Trophoblast cell (in vitro differentiated cells and primary cell): Measurements from ENCODE around the gene EEF2KMT.

ENCODE experiments used
- DNase-seq, 2 donors: peaks; one replicate each; pipeline ENCODE4 v3.0.0-alpha.2; 2016
- H2AFZ ChIP-seq: 2 replicates; pipeline ENCODE4 v1.6.1; 2013; ENCODE audit warnings: low read length, moderate library complexity, mild to moderate bottlenecking; ENCODE audit not compliant: insufficient read depth, poor library complexity
- H2AK5ac ChIP-seq: 2 replicates; pipeline ENCODE4 v1.6.1; 2013; ENCODE audit warnings: mild to moderate bottlenecking, low read length
- H2BK120ac ChIP-seq: 2 replicates; pipeline ENCODE4 v1.6.1; 2013; ENCODE audit warnings: low read length, mild to moderate bottlenecking, moderate library complexity; ENCODE audit not compliant: insufficient read depth, poor library complexity
- H2BK12ac ChIP-seq: 2 replicates; pipeline ENCODE4 v1.6.1; 2013; ENCODE audit warnings: mild to moderate bottlenecking, low read length, moderate library complexity
- H2BK5ac ChIP-seq: 2 replicates; pipeline ENCODE4 v1.6.1; 2013; ENCODE audit warnings: low read length, low read depth, moderate library complexity, mild to moderate bottlenecking; ENCODE audit not compliant: poor library complexity
- H3K14ac ChIP-seq: 2 replicates; pipeline ENCODE4 v1.6.1; 2013; ENCODE audit warnings: mild to moderate bottlenecking, low read length
- H3K18ac ChIP-seq: 2 replicates; pipeline ENCODE4 v1.6.1; 2013; ENCODE audit warnings: mild to moderate bottlenecking, low read length
- H3K23ac ChIP-seq: 2 replicates; pipeline ENCODE4 v1.6.1; 2013; ENCODE audit warnings: low read length
- H3K27ac ChIP-seq: 2 replicates; pipeline ENCODE4 v1.5.1; 2013; ENCODE audit warnings: low read depth, mild to moderate bottlenecking, inconsistent platforms, low read length, moderate library complexity
- H3K27me3 ChIP-seq: 2 replicates; pipeline ENCODE4 v1.6.1; 2013; ENCODE audit warnings: inconsistent platforms, mild to moderate bottlenecking, low read length, moderate library complexity; ENCODE audit not compliant: insufficient read depth
- H3K36me3 ChIP-seq, 2 experiments: 1 replicate in 1 of 2; 2 replicates in 1 of 2; pipeline ENCODE4 v1.6.1; 2013; ENCODE audit warnings: low read length in 2 of 2, mild to moderate bottlenecking in 2 of 2, moderate library complexity in 1 of 2; ENCODE audit not compliant: insufficient read depth in 2 of 2, control insufficient read depth in 1 of 2
- H3K4ac ChIP-seq: 2 replicates; pipeline ENCODE4 v1.6.1; 2013; ENCODE audit warnings: low read depth, mild to moderate bottlenecking, low read length, moderate library complexity
- H3K4me1 ChIP-seq, 2 experiments: 1 replicate in 1 of 2; 2 replicates in 1 of 2; pipeline ENCODE4 v1.6.1; 2013; ENCODE audit warnings: low read length in 2 of 2, mild to moderate bottlenecking in 2 of 2, moderate library complexity in 1 of 2; ENCODE audit not compliant: insufficient read depth in 2 of 2, control insufficient read depth in 1 of 2
- H3K4me2 ChIP-seq: 2 replicates; pipeline ENCODE4 v1.6.1; 2013; ENCODE audit warnings: inconsistent platforms, mild to moderate bottlenecking, low read length, moderate library complexity
- H3K4me3 ChIP-seq: 2 replicates; pipeline ENCODE4 v1.5.1; 2013; ENCODE audit warnings: mild to moderate bottlenecking, low read depth, low read length, inconsistent platforms
- H3K79me1 ChIP-seq: one replicate; pipeline ENCODE4 v1.6.1; 2013; ENCODE audit warnings: low read length
- H3K79me2 ChIP-seq: 2 replicates; pipeline ENCODE4 v1.6.1; 2013; ENCODE audit warnings: low read length, mild to moderate bottlenecking; ENCODE audit not compliant: control insufficient read depth, insufficient read depth, poor library complexity
- H3K9ac ChIP-seq: 2 replicates; pipeline ENCODE4 v1.6.1; 2013; ENCODE audit warnings: mild to moderate bottlenecking, low read length
- H3K9me3 ChIP-seq: 2 replicates; pipeline ENCODE4 v1.6.1; 2013; ENCODE audit warnings: low read depth, mild to moderate bottlenecking, control low read depth, inconsistent platforms, low read length; ENCODE audit not compliant: insufficient read depth
- H4K12ac ChIP-seq: 2 replicates; pipeline ENCODE4 v1.6.1; 2013; ENCODE audit warnings: low read depth, mild to moderate bottlenecking, low read length, moderate library complexity
- H4K8ac ChIP-seq: 2 replicates; pipeline ENCODE4 v1.6.1; 2013; ENCODE audit warnings: low read depth, mild to moderate bottlenecking, low read length, moderate library complexity
- H4K91ac ChIP-seq: one replicate; pipeline ENCODE4 v1.6.1; 2013; ENCODE audit warnings: low read depth, mild to moderate bottlenecking, low read length, moderate library complexity
- WGBS: extraction: QIAGEN DNeasy Blood & Tissue Kit; methylation state at CpG from one replicate; pipeline ENCODE4 v1.1.7; 2013; ENCODE audit warnings: missing lambda C conversion rate; ENCODE audit not compliant: insufficient read length, insufficient coverage; ENCODE audit errors: extremely low coverage; 5-methylcytosine and 5-hydroxymethylcytosine counted together

The EEF2KMT gene

GRCh38 chr16:5064915-5065314 lies 32.7 kb downstream of the EEF2KMT start:
- H4K12ac ChIP-seq: no peak overlapping the region
- no peak overlapping the region for H3K14ac ChIP-seq

GRCh38 chr16:5062790-5063765 lies 34.5 kb downstream of the EEF2KMT start:
- H2BK5ac ChIP-seq: no peak overlapping the region
- H3K18ac ChIP-seq: no peak overlapping the region
- H3K9me3 ChIP-seq: no peaks in the 10 kb centered on the region
- H2AK5ac ChIP-seq: no peak overlapping the region
- H3K27me3 ChIP-seq: no peaks in the 10 kb centered on the region
- H3K4me1 ChIP-seq: no peaks in the 10 kb centered on the region
- no peak overlapping the region for H2AFZ ChIP-seq
- no peak overlapping the region for H3K14ac ChIP-seq
- DNase-seq: no peak
- H2BK120ac ChIP-seq: no peak overlapping the region
- no peaks in the 10 kb centered on the region for H3K79me2 ChIP-seq
- H4K12ac ChIP-seq: no peak overlapping the region
- H4K8ac ChIP-seq: no peak overlapping the region
- H3K4me3 ChIP-seq: no peak overlapping the region
- H3K27ac ChIP-seq: no peak overlapping the region
- H3K23ac ChIP-seq: no peak overlapping the region
- H3K9ac ChIP-seq: no peak overlapping the region
- no peak overlapping the region for H3K4ac ChIP-seq
- no peaks in the 10 kb centered on the region for H3K36me3 ChIP-seq
- no peaks in the 10 kb centered on the region for H3K79me1 ChIP-seq
- no peak overlapping the region for H2BK12ac ChIP-seq
- no peak overlapping the region for H3K4me2 ChIP-seq
- H4K91ac ChIP-seq: no peak overlapping the region
- no CpG with 5 or more reads among the region's 19 CpGs for WGBS

More at GRCh38 chr16:5064915-5065314, 32.7 kb downstream of the EEF2KMT start:
- no peak overlapping the region for H2BK120ac ChIP-seq
- no peak overlapping the region for H2BK5ac ChIP-seq
- H4K8ac ChIP-seq: no peak overlapping the region
- H3K4ac ChIP-seq: no peak overlapping the region
- H2BK12ac ChIP-seq: no peak overlapping the region
- no peak overlapping the region for H4K91ac ChIP-seq
- H3K27ac ChIP-seq: no peak overlapping the region
- WGBS: no CpG with 5 or more reads among the region's 7 CpGs
- H3K79me1 ChIP-seq: no peaks in the 10 kb centered on the region
- H3K9ac ChIP-seq: no peak overlapping the region
- no peaks in the 10 kb centered on the region for H3K9me3 ChIP-seq
- H3K18ac ChIP-seq: no peak overlapping the region
- H2AK5ac ChIP-seq: no peak overlapping the region
- H3K79me2 ChIP-seq: no peaks in the 10 kb centered on the region
- no peak overlapping the region for H2AFZ ChIP-seq
- H3K27me3 ChIP-seq: no peaks in the 10 kb centered on the region
- no peak overlapping the region for H3K4me2 ChIP-seq
- no peaks in the 10 kb centered on the region for H3K4me1 ChIP-seq
- H3K4me3 ChIP-seq: no peak overlapping the region
- no peak overlapping the region for H3K23ac ChIP-seq
- no peaks in the 10 kb centered on the region for H3K36me3 ChIP-seq
- DNase-seq: no peak

- Histone ChIP-seq H3K23ac (no peak overlapping the region), H3K18ac (no peak overlapping the region), H3K36me3 (no peaks in the 10 kb centered on the region), H3K9ac (no peak overlapping the region), H2BK12ac (no peak overlapping the region), H3K27me3 (no peaks in the 10 kb centered on the region), H3K27ac (no peak overlapping the region), H2AK5ac (no peak overlapping the region), H3K4me3 (no peak overlapping the region), H2AFZ (no peak overlapping the region), H4K91ac (no peak overlapping the region), H3K4me2 (no peak overlapping the region), H4K8ac (no peak overlapping the region), H3K4me1 (no peaks in the 10 kb centered on the region), H2BK5ac (no peak overlapping the region), H3K4ac (no peak overlapping the region), H4K12ac (no peak overlapping the region), H3K79me1 (no peaks in the 10 kb centered on the region), H3K14ac (no peak overlapping the region), H3K9me3 (no peaks in the 10 kb centered on the region), H2BK120ac (no peak overlapping the region), H3K79me2 (no peaks in the 10 kb centered on the region)
- DNase-seq: no peak
- no CpG with 5 or more reads among the region's 11 CpGs for WGBS
Observed at GRCh38 chr16:5062051-5062450, 35.5 kb downstream of the EEF2KMT start.

- Histone ChIP-seq H3K27me3 (no peaks in the 10 kb centered on the region), H3K4me3 (no peak overlapping the region), H2AFZ (no peak overlapping the region), H3K9ac (no peak overlapping the region), H3K4me2 (no peak overlapping the region), H3K79me2 (no peaks in the 10 kb centered on the region), H4K91ac (no peak overlapping the region), H2AK5ac (no peak overlapping the region), H3K36me3 (no peaks in the 10 kb centered on the region), H2BK5ac (no peak overlapping the region), H3K18ac (no peak overlapping the region), H3K23ac (no peak overlapping the region), H4K8ac (no peak overlapping the region), H3K27ac (no peak overlapping the region), H4K12ac (no peak overlapping the region), H2BK120ac (no peak overlapping the region), H3K79me1 (no peaks in the 10 kb centered on the region), H3K4me1 (no peaks in the 10 kb centered on the region), H3K9me3 (no peaks in the 10 kb centered on the region), H3K14ac (no peak overlapping the region), H3K4ac (no peak overlapping the region), H2BK12ac (no peak overlapping the region)
- no peak for DNase-seq
- no CpG with 5 or more reads among the region's 10 CpGs for WGBS
Observed at GRCh38 chr16:5060073-5060641, 37.4 kb downstream of the EEF2KMT start.
